ENCODE measurements around the gene PROX2.

DNA sequence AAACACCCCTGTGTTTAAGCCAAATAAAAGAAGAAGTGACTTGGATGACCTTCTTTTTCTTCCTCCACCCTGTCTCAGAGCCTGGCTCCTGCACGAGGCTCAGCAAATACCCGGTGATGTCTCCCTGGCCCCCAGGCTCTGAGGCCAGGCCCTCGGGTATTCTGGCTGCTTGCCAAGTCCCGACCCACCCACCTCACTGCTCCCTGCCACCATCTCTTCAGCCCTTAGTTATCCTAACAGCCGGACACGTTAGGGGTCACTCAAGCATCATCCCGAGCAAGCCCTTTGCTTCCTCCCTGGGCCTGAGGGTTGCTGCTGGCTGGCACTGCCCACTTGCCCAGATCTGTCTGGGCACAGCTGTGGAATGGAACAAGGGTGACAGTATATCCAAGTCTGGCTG lies 39.9 kb upstream of the PROX2 start:
- TF ChIP-seq, protein P1, sequence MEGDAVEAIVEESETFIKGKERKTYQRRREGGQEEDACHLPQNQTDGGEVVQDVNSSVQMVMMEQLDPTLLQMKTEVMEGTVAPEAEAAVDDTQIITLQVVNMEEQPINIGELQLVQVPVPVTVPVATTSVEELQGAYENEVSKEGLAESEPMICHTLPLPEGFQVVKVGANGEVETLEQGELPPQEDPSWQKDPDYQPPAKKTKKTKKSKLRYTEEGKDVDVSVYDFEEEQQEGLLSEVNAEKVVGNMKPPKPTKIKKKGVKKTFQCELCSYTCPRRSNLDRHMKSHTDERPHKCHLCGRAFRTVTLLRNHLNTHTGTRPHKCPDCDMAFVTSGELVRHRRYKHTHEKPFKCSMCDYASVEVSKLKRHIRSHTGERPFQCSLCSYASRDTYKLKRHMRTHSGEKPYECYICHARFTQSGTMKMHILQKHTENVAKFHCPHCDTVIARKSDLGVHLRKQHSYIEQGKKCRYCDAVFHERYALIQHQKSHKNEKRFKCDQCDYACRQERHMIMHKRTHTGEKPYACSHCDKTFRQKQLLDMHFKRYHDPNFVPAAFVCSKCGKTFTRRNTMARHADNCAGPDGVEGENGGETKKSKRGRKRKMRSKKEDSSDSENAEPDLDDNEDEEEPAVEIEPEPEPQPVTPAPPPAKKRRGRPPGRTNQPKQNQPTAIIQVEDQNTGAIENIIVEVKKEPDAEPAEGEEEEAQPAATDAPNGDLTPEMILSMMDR (IDR thresholded peaks at IDR 0.05; ENCODE audit: insufficient read depth, low read length) = no peak
- no peak for TF ChIP-seq POLR2AphosphoS5 (IDR thresholded peaks at IDR 0.05; ENCODE audit: low read depth)
- TF ChIP-seq, protein P2, sequence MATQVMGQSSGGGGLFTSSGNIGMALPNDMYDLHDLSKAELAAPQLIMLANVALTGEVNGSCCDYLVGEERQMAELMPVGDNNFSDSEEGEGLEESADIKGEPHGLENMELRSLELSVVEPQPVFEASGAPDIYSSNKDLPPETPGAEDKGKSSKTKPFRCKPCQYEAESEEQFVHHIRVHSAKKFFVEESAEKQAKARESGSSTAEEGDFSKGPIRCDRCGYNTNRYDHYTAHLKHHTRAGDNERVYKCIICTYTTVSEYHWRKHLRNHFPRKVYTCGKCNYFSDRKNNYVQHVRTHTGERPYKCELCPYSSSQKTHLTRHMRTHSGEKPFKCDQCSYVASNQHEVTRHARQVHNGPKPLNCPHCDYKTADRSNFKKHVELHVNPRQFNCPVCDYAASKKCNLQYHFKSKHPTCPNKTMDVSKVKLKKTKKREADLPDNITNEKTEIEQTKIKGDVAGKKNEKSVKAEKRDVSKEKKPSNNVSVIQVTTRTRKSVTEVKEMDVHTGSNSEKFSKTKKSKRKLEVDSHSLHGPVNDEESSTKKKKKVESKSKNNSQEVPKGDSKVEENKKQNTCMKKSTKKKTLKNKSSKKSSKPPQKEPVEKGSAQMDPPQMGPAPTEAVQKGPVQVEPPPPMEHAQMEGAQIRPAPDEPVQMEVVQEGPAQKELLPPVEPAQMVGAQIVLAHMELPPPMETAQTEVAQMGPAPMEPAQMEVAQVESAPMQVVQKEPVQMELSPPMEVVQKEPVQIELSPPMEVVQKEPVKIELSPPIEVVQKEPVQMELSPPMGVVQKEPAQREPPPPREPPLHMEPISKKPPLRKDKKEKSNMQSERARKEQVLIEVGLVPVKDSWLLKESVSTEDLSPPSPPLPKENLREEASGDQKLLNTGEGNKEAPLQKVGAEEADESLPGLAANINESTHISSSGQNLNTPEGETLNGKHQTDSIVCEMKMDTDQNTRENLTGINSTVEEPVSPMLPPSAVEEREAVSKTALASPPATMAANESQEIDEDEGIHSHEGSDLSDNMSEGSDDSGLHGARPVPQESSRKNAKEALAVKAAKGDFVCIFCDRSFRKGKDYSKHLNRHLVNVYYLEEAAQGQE (IDR thresholded peaks at IDR 0.05; ENCODE audit: insufficient replicate concordance, low read depth) = no peak
- TF ChIP-seq SPI1 (IDR thresholded peaks at IDR 0.05; ENCODE audit: borderline replicate concordance, low read depth) = no peak

Data from HL-60 (cell line).